ENCODE data around the gene LPP. TPM values are rescaled to one million over a fixed set of nuclear protein-coding genes. Genes with fewer than 3 reads are reported as not detected.

Gene LPP
- total and polyA plus RNA-seq, 8 donors: 4.9 to 84.4 (median 45.9) TPM

GRCh38 chr3:188148318-188148717 is 5.6 kb upstream of the LPP start:
- no peak for DNase-seq
- intact Hi-C loops (cut with DNase I): no loop called here
- H3K4me1 ChIP-seq: peaks cover 0 to 5% (median 0%) of the 10 kb centered on the region in 3 donors
- no peak for ATAC-seq
- H3K27me3 ChIP-seq: no peaks in the 10 kb centered on the region
- 66 to 73% methylated on average over 1 of the region's 1 CpG for WGBS, 2 donors
- no peak for TF ChIP-seq CTCF (IDR thresholded peaks at IDR 0.05)
- H3K9me3 ChIP-seq: no peaks in the 10 kb centered on the region
- no peak for FAIRE-seq
- H3K36me3 ChIP-seq: no peaks in the 10 kb centered on the region
- H3K4me3 ChIP-seq: no peak overlapping the region
- H3K27ac ChIP-seq: no peak overlapping the region

GRCh38 chr3:188149587-188149986 is 4.4 kb upstream of the LPP start:
- intact Hi-C loops (cut with DNase I): no loop called here
- H3K4me3 ChIP-seq: no peak overlapping the region
- no peaks in the 10 kb centered on the region for H3K36me3 ChIP-seq
- FAIRE-seq: no peak
- ATAC-seq: no peak
- WGBS, 2 donors: 86 to 88% methylated on average over 9 of the region's 9 CpGs
- H3K27me3 ChIP-seq: no peaks in the 10 kb centered on the region
- H3K27ac ChIP-seq: no peak overlapping the region
- no peak for TF ChIP-seq CTCF (IDR thresholded peaks at IDR 0.05)
- H3K9me3 ChIP-seq: no peaks in the 10 kb centered on the region
- peaks cover 0 to 5% (median 0%) of the 10 kb centered on the region in 3 donors for H3K4me1 ChIP-seq
- no peak for DNase-seq

DNA sequence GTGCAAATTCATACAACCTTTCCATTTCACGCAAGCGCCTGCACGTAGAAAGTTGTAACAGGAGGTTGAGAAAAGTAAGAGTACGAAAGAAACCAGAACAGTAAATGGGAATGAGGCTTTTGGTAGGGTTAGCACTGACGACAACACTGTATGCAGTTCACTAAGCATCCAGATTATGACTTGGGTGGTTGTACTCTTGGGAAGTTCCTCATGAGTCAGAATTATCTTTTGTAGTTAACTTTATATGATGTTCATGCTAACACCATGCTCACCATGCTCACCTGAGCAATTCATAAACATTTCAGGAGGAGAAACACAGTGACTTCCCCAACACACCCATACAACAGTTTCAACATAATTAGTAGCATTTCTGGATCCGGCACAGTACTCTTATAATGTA is 3.0 kb upstream of the LPP start:
- no peak overlapping the region for H3K27ac ChIP-seq
- WGBS, 2 donors: 97 to 99% methylated on average over 6 of the region's 6 CpGs
- no peak for TF ChIP-seq CTCF (IDR thresholded peaks at IDR 0.05)
- H3K27me3 ChIP-seq: no peaks in the 10 kb centered on the region
- no peaks in the 10 kb centered on the region for H3K9me3 ChIP-seq
- DNase-seq (no peak), ATAC-seq (no peak), FAIRE-seq (no peak)
- H3K4me3 ChIP-seq: no peak overlapping the region
- intact Hi-C loops (cut with DNase I): no loop called here
- H3K4me1 ChIP-seq: peaks cover 0 to 15% (median 0%) of the 10 kb centered on the region in 3 donors
- H3K36me3 ChIP-seq: no peaks in the 10 kb centered on the region

- Histone ChIP-seq H3K27ac (no peak overlapping the region), H3K36me3 (no peaks in the 10 kb centered on the region), H3K4me3 (no peak overlapping the region), H3K27me3 (no peaks in the 10 kb centered on the region), H3K4me1 (peaks cover 0 to 15% (median 0%) of the 10 kb centered on the region in 3 donors), H3K9me3 (no peaks in the 10 kb centered on the region)
- intact Hi-C loops (cut with DNase I): no loop called here
- DNase-seq (no peak), FAIRE-seq (no peak), ATAC-seq (no peak)
- TF ChIP-seq CTCF (IDR thresholded peaks at IDR 0.05): no peak
- WGBS, 2 donors: 85 to 86% methylated on average over 4 of the region's 4 CpGs
Observed at GRCh38 chr3:188151438-188151837, 2.5 kb upstream of the LPP start.

- TF ChIP-seq CTCF (IDR thresholded peaks at IDR 0.05): no peak
- FAIRE-seq: no peak
- Histone ChIP-seq H3K4me3 (peak overlapping the region; percentile 70 to 84 (median 78)), H3K27ac (peak overlapping the region; percentile 79 to 96 (median 91)), H3K36me3 (no peaks in the 10 kb centered on the region), H3K9me3 (no peaks in the 10 kb centered on the region), H3K4me1 (peaks cover 11 to 25% (median 12%) of the 10 kb centered on the region in 3 donors), H3K27me3 (no peaks in the 10 kb centered on the region)
- intact Hi-C loops (cut with DNase I): no loop called here
- WGBS, 2 donors: 23 to 26% methylated on average over 25 of the region's 25 CpGs
- DNase-seq: peak; percentile 35 to 80 (median 49)
- peak; percentile 8 to 24 (median 14) for ATAC-seq
Observed at GRCh38 chr3:188152660-188153436, 1.1 kb upstream of the LPP start.
